GM21360 (cell line): ENCODE measurements around the gene MMS22L.
"Not testable (repeated sequence)": the region's sequence is repeated elsewhere in the genome, so short reads cannot be mapped to it uniquely, and the experiment has no call there.

Experiments used
- ATAC-seq: cut with Tn5 transposase; IDR thresholded peaks from one replicate; pipeline ENCODE4 v1.9.1; 2021; ENCODE audit warnings: mild to moderate bottlenecking, moderate library complexity; ENCODE audit not compliant: unreplicated experiment

The MMS22L gene

GRCh38 chr6:97246842-97247241 lies 36.2 kb downstream of the MMS22L start:
- no peak for ATAC-seq

- ATAC-seq: no peak
Observed at GRCh38 chr6:97240222-97240621, 42.8 kb downstream of the MMS22L start.

- ATAC-seq: no peak
Observed at GRCh38 chr6:97231911-97232310, 51.1 kb downstream of the MMS22L start.

- no peak for ATAC-seq
Observed at GRCh38 chr6:97222903-97223302, 60.1 kb downstream of the MMS22L start.

GRCh38 chr6:97218912-97219311 lies 64.1 kb downstream of the MMS22L start:
- ATAC-seq: no peak

- ATAC-seq: no peak
Observed at GRCh38 chr6:97215157-97215769, 67.8 kb downstream of the MMS22L start.

- no peak for ATAC-seq
Observed at GRCh38 chr6:97214671-97215070, 68.3 kb downstream of the MMS22L start.

- no peak for ATAC-seq
Observed at GRCh38 chr6:97207383-97207782, 75.6 kb downstream of the MMS22L start.

- ATAC-seq: no peak
Observed at GRCh38 chr6:97205966-97206365, 77.0 kb downstream of the MMS22L start.

GRCh38 chr6:97203343-97203742 lies 79.7 kb downstream of the MMS22L start:
- ATAC-seq: no peak

GRCh38 chr6:97198046-97198565 lies 84.9 kb downstream of the MMS22L start:
- ATAC-seq: no peak

GRCh38 chr6:97195117-97195516 lies 87.9 kb downstream of the MMS22L start:
- ATAC-seq: no peak

GRCh38 chr6:97189767-97190166 lies 93.2 kb downstream of the MMS22L start:
- ATAC-seq: no peak

- ATAC-seq: no peak
Observed at GRCh38 chr6:97187951-97188350, 95.1 kb downstream of the MMS22L start.

GRCh38 chr6:97186416-97186999 lies 96.5 kb downstream of the MMS22L start:
- ATAC-seq: peak; percentile 90

- ATAC-seq: no peak
Observed at GRCh38 chr6:97177905-97178304, 105.1 kb downstream of the MMS22L start.

- no peak for ATAC-seq
Observed at GRCh38 chr6:97176468-97176867, 106.5 kb downstream of the MMS22L start.

- no peak for ATAC-seq
Observed at GRCh38 chr6:97175806-97176205, 107.2 kb downstream of the MMS22L start.

- no peak for ATAC-seq
Observed at GRCh38 chr6:97174471-97174870, 108.5 kb downstream of the MMS22L start.

- ATAC-seq: no peak
Observed at GRCh38 chr6:97160280-97160679, 122.7 kb downstream of the MMS22L start.

- not testable (repeated sequence) for ATAC-seq
Observed at GRCh38 chr6:97155447-97155846, 127.6 kb downstream of the MMS22L start.

- no peak for ATAC-seq
Observed at GRCh38 chr6:97154015-97154414, 129.0 kb downstream of the MMS22L start.

GRCh38 chr6:97151601-97152000 lies 131.4 kb downstream of the MMS22L start:
- no peak for ATAC-seq
